Measurements from ENCODE around the gene RNF215. TPM values are rescaled to one million over a fixed set of nuclear protein-coding genes. Genes with fewer than 3 reads are reported as not detected.
"Not testable (repeated sequence)": the region's sequence is repeated elsewhere in the genome, so short reads cannot be mapped to it uniquely, and the experiment has no call there.

Gene RNF215
- total RNA-seq, 1 donor from 2014 or later = 19.3 TPM

GRCh38 chr22:30340911-30341685 lies 46.1 kb downstream of the RNF215 start:
- H3K27me3 Mint-ChIP-seq (ENCODE audit: low read depth) = no peaks in the 10 kb centered on the region
- no peak for DNase-seq (ENCODE audit: low spot score)
- H3K4me3 Mint-ChIP-seq (ENCODE audit: low read depth) = no peak overlapping the region
- no peak overlapping the region for H3K27ac Mint-ChIP-seq
- H3K4me1 Mint-ChIP-seq (ENCODE audit: low read depth) = peaks cover 11% of the 10 kb centered on the region
- intact Hi-C loops (cut with micrococcal nuclease) = no loop called here
- peaks cover 96% of the 10 kb centered on the region for H3K36me3 Mint-ChIP-seq (ENCODE audit: low read depth)
- no peaks in the 10 kb centered on the region for H3K9me3 Mint-ChIP-seq

DNA sequence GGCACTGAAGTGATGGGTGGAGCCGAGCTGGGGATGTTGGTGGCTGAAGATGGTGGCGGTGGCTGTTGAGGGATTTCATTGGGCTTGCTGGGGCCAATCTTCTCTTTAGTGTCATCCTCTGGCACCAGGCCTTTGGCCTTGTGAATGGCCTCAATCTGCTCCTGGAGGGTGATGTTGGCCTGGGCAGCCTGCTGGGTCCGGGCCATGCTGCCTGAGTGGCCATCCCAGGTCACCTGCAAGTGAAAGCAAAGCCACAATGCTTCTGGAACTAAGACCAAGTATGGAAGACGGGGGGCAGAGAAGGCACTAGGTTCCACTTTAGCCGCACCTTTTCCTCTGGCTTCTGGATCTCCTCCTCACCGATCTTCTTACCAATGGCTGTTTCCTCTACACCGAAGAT lies 48.4 kb downstream of the RNF215 start:
- Mint-ChIP-seq H3K36me3 (ENCODE audit: low read depth) (peaks cover 96% of the 10 kb centered on the region), H3K27me3 (ENCODE audit: low read depth) (no peaks in the 10 kb centered on the region), H3K4me1 (ENCODE audit: low read depth) (peaks cover 20% of the 10 kb centered on the region), H3K27ac (no peak overlapping the region), H3K4me3 (ENCODE audit: low read depth) (no peak overlapping the region), H3K9me3 (no peaks in the 10 kb centered on the region)
- DNase-seq (ENCODE audit: low spot score) = no peak
- intact Hi-C loops (cut with micrococcal nuclease) = no loop called here

GRCh38 chr22:30338341-30338740 lies 48.9 kb downstream of the RNF215 start:
- H3K9me3 Mint-ChIP-seq; intact Hi-C loops (cut with micrococcal nuclease); H3K27me3 Mint-ChIP-seq (ENCODE audit: low read depth); DNase-seq (ENCODE audit: low spot score); H3K27ac Mint-ChIP-seq; H3K4me3 Mint-ChIP-seq (ENCODE audit: low read depth): not testable (repeated sequence)
- Mint-ChIP-seq H3K36me3 (ENCODE audit: low read depth) (peaks cover 96% of the 10 kb centered on the region), H3K4me1 (ENCODE audit: low read depth) (peaks cover 24% of the 10 kb centered on the region)

- H3K36me3 Mint-ChIP-seq (ENCODE audit: low read depth) = peaks cover 96% of the 10 kb centered on the region
- peaks cover 34% of the 10 kb centered on the region for H3K4me1 Mint-ChIP-seq (ENCODE audit: low read depth)
- no peaks in the 10 kb centered on the region for H3K9me3 Mint-ChIP-seq
- intact Hi-C loops (cut with micrococcal nuclease) = no loop called here
- no peaks in the 10 kb centered on the region for H3K27me3 Mint-ChIP-seq (ENCODE audit: low read depth)
- H3K27ac Mint-ChIP-seq = no peak overlapping the region
- DNase-seq (ENCODE audit: low spot score) = no peak
- H3K4me3 Mint-ChIP-seq (ENCODE audit: low read depth) = no peak overlapping the region
These were observed 49.8 kb downstream of the RNF215 start for GRCh38 chr22:30337461-30337778.

DNA sequence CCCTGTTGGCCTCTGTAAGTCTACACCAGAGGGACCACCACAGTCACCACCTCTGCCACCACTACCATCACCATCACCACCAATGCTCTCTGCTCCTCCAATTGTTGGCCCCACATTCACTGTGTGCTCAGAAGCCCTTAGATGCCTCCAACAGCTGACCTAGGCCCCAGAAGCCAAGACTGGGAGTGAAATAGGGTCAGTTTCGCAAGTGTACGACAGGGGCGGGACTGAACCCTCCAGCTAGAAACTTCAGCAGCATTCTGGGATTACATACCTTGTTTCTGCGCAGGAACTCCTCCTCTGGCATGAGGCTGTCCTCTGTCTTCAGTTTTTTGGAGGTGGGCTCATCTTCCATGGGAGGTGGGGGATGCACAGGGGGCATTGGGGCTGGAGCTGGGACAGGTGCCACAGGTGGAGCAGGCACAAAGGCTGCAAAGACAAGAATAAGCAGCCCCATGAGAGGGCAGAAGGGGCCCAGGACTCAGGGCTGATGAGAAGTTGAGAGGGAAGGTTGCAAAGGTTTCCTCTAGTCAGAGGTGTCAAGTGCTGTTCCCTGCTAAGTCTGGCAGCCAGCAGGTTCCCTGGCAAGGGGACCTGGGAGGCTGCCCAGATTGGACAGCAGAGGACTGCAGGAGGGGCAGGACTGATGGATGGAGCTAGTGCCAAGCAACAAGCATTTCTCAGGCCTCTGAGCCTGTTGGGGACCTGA lies 50.3 kb downstream of the RNF215 start:
- Mint-ChIP-seq H3K4me1 (ENCODE audit: low read depth) (peaks cover 37% of the 10 kb centered on the region), H3K4me3 (ENCODE audit: low read depth) (no peak overlapping the region), H3K27me3 (ENCODE audit: low read depth) (no peaks in the 10 kb centered on the region), H3K27ac (no peak overlapping the region), H3K9me3 (no peaks in the 10 kb centered on the region), H3K36me3 (ENCODE audit: low read depth) (peaks cover 95% of the 10 kb centered on the region)
- intact Hi-C loops (cut with micrococcal nuclease) = no loop called here
- no peak for DNase-seq (ENCODE audit: low spot score)

- H3K4me1 Mint-ChIP-seq (ENCODE audit: low read depth) = peaks cover 40% of the 10 kb centered on the region
- no peaks in the 10 kb centered on the region for H3K27me3 Mint-ChIP-seq (ENCODE audit: low read depth)
- intact Hi-C loops (cut with micrococcal nuclease) = no loop called here
- peaks cover 90% of the 10 kb centered on the region for H3K36me3 Mint-ChIP-seq (ENCODE audit: low read depth)
- H3K27ac Mint-ChIP-seq = peak overlapping the region; percentile 64
- DNase-seq (ENCODE audit: low spot score) = no peak
- H3K9me3 Mint-ChIP-seq = no peaks in the 10 kb centered on the region
- H3K4me3 Mint-ChIP-seq (ENCODE audit: low read depth) = no peak overlapping the region
These were observed 52.0 kb downstream of the RNF215 start for GRCh38 chr22:30335236-30335635.

DNA sequence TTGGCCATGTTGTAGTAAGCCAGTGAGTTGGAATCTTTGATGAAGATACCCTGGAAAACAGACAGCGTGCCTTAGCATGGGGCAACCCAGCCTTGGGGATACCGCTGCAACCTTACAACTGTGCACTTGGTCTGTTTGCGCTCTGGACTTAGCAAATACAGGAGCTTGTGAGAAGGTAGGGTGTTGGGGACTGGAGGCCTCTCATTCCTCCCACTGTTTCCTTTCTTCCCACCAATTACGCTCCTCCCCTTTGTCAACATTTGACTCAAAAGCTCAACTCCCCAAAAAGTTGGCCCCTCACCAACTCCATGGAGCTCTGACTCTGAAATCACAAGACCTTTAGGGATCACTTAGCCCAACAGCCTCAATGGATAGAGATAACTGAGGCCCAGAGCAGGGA lies 52.6 kb downstream of the RNF215 start:
- H3K4me1 Mint-ChIP-seq (ENCODE audit: low read depth) = peaks cover 40% of the 10 kb centered on the region
- DNase-seq (ENCODE audit: low spot score) = no peak
- intact Hi-C loops (cut with micrococcal nuclease) = no loop called here
- H3K4me3 Mint-ChIP-seq (ENCODE audit: low read depth) = no peak overlapping the region
- peaks cover 90% of the 10 kb centered on the region for H3K36me3 Mint-ChIP-seq (ENCODE audit: low read depth)
- H3K27ac Mint-ChIP-seq = peak overlapping the region; percentile 64
- no peaks in the 10 kb centered on the region for H3K27me3 Mint-ChIP-seq (ENCODE audit: low read depth)
- H3K9me3 Mint-ChIP-seq = no peaks in the 10 kb centered on the region

DNA sequence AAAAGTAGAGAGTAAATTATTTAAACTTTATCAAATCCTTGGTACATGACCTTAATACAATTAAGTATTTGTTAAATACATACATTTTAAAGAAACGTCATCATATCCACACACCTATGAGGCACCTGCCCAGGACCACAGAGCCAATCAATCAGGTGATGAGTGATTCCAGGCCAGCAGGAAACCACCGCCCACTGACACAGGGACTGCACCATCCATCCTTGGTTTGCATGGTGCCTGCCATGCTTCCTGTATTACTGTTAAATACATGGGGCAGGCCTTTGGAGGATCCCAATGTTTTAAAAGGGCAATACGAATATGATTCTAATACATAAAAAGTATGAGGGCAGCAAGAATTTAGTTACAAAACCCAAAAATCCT lies 53.5 kb downstream of the RNF215 start:
- peak overlapping the region; percentile 19 for H3K4me3 Mint-ChIP-seq (ENCODE audit: low read depth)
- no peaks in the 10 kb centered on the region for H3K9me3 Mint-ChIP-seq
- peaks cover 85% of the 10 kb centered on the region for H3K36me3 Mint-ChIP-seq (ENCODE audit: low read depth)
- H3K27me3 Mint-ChIP-seq (ENCODE audit: low read depth) = no peaks in the 10 kb centered on the region
- DNase-seq (ENCODE audit: low spot score) = no peak
- peak overlapping the region; percentile 87 for H3K27ac Mint-ChIP-seq
- H3K4me1 Mint-ChIP-seq (ENCODE audit: low read depth) = peaks cover 41% of the 10 kb centered on the region
- intact Hi-C loops (cut with micrococcal nuclease) = no loop called here

- Mint-ChIP-seq H3K36me3 (ENCODE audit: low read depth) (peaks cover 86% of the 10 kb centered on the region), H3K4me1 (ENCODE audit: low read depth) (peaks cover 45% of the 10 kb centered on the region), H3K27me3 (ENCODE audit: low read depth) (no peaks in the 10 kb centered on the region), H3K4me3 (ENCODE audit: low read depth) (peak overlapping the region; percentile 21), H3K9me3 (no peaks in the 10 kb centered on the region), H3K27ac (peak overlapping the region; percentile 87)
- no peak for DNase-seq (ENCODE audit: low spot score)
- intact Hi-C loops (cut with micrococcal nuclease) = no loop called here
These were observed 54.1 kb downstream of the RNF215 start for GRCh38 chr22:30332994-30333706.

DNA sequence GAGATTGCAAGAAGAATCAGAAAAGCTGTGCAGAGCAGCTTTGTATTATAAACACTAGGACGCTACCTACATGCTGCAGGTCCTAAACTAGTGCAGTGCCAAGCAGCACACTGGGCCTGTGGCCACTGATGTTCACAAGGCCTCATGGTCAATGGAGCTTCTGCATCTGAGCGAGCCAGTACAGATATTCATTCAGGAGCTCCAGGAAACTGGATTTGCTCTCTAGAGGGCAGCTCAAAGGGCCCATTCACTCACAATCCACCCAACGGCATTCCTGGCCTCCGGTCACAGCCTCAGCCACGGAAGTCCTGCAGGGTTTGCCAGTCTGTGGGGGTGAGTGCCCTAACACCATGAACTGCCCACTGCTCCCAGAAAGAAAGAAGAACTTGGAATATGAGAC lies 54.7 kb downstream of the RNF215 start:
- Mint-ChIP-seq H3K27me3 (ENCODE audit: low read depth) (no peaks in the 10 kb centered on the region), H3K4me1 (ENCODE audit: low read depth) (peaks cover 50% of the 10 kb centered on the region), H3K27ac (peak overlapping the region; percentile 87), H3K36me3 (ENCODE audit: low read depth) (peaks cover 80% of the 10 kb centered on the region), H3K4me3 (ENCODE audit: low read depth) (peak overlapping the region; percentile 21), H3K9me3 (no peaks in the 10 kb centered on the region)
- intact Hi-C loops (cut with micrococcal nuclease) = no loop called here
- no peak for DNase-seq (ENCODE audit: low spot score)

Other genes starting within 250 kb of the RNF215 start
- gene LIF, start 140.7 kb downstream of the RNF215 start, total RNA-seq = 919 and 932 TPM in 2 replicates
- gene OSM, start 120.6 kb downstream of the RNF215 start, total RNA-seq = 148 and 152 TPM in 2 replicates
- 11.1 TPM in 2 replicates for gene CASTOR1, start 97.9 kb downstream of the RNF215 start, total RNA-seq
- 26.8 and 29.4 TPM in 2 replicates for gene TBC1D10A, start 60.5 kb downstream of the RNF215 start, total RNA-seq
- 287 and 325 TPM in 2 replicates for gene SF3A1, start 30.5 kb downstream of the RNF215 start, total RNA-seq
- 3.2 and 4.3 TPM in 2 replicates for gene CCDC157, start 30.4 kb downstream of the RNF215 start, total RNA-seq
- gene SEC14L2, start 9.6 kb upstream of the RNF215 start, total RNA-seq = 32.7 and 36.2 TPM in 2 replicates
- 72.2 and 77.3 TPM in 2 replicates for gene MTFP1, start 38.4 kb upstream of the RNF215 start, total RNA-seq
- not detected in 2 replicates for gene SEC14L3, start 84.6 kb upstream of the RNF215 start, total RNA-seq
- gene SEC14L4, start 118.3 kb upstream of the RNF215 start, total RNA-seq = not detected in 2 replicates
- gene SEC14L6, start 159.3 kb upstream of the RNF215 start, total RNA-seq = 0.05 TPM in 1 of 2 replicates, not detected in the other
- not detected in 2 replicates for gene GAL3ST1, start 187.3 kb upstream of the RNF215 start, total RNA-seq
- 129 and 132 TPM in 2 replicates for gene PES1, start 204.5 kb upstream of the RNF215 start, total RNA-seq
- 0.51 and 0.68 TPM in 2 replicates for gene TCN2, start 219.8 kb upstream of the RNF215 start, total RNA-seq
- gene SLC35E4, start 248.4 kb upstream of the RNF215 start, total RNA-seq = 8.3 and 9.0 TPM in 2 replicates